ENCODE data around the gene ARHGEF4. TPM values are rescaled to one million over a fixed set of nuclear protein-coding genes. Genes with fewer than 3 reads are reported as not detected.

Gene ARHGEF4
- total and polyA plus RNA-seq, 10 of the 15 experiments (the other 5 are each of a cell fraction or from before 2014, with no cell fraction given): 0.02 to 0.24 (median 0.16) TPM; not detected in 6

GRCh38 chr2:130933501-130933900 lies 96.8 kb downstream of the ARHGEF4 start (continued):
- TF ChIP-seq ZNF592 (IDR thresholded peaks at IDR 0.05) (no peak), IRF5 (IDR thresholded peaks at IDR 0.05; ENCODE audit: borderline replicate concordance) (no peak), CREB1 (IDR thresholded peaks at IDR 0.05; ENCODE audit: low read depth) (no peak), ZNF274 (IDR thresholded peaks at IDR 0.05; ENCODE audit: insufficient read depth, insufficient read length) (no peak), CBX5 (IDR thresholded peaks at IDR 0.05; ENCODE audit: low read depth) (no peak), MYC (IDR thresholded peaks at IDR 0.05; ENCODE audit: insufficient read depth, insufficient read length, insufficient replicate concordance, low read length, severe bottlenecking) (no peak), NR2C1 (IDR thresholded peaks at IDR 0.05) (no peak), ATF2 (IDR thresholded peaks at IDR 0.05; ENCODE audit: low read length) (no peak), PAX5 (IDR thresholded peaks at IDR 0.05; ENCODE audit: borderline replicate concordance, low read depth, low read length) (no peak), CHD4 (IDR thresholded peaks at IDR 0.05) (no peak), SRF (IDR thresholded peaks at IDR 0.05; ENCODE audit: low read depth in 2 of 2, low read length in 2 of 2) (no peak), HSF1 (IDR thresholded peaks at IDR 0.05; ENCODE audit: low read depth, low read length) (no peak), SIX5 (IDR thresholded peaks at IDR 0.05; ENCODE audit: low read depth, low read length, severe bottlenecking) (no peak)
